Measurements from ENCODE around the gene WNT11. TPM values are rescaled to one million over a fixed set of nuclear protein-coding genes. Genes with fewer than 3 reads are reported as not detected.

WNT11 gene
- total RNA-seq, 8 experiments from 2014 or later, result 0.18 to 9.3 (median 3.0) TPM

Other genes starting within 250 kb of the WNT11 start
- gene THAP12, start 174.6 kb upstream of the WNT11 start, total RNA-seq, result 10 to 100 TPM; 23.0 to 71.2 (median 47.5) TPM
- 10 to 100 TPM in 5 of 8 experiments, 1 to 10 TPM in 3; 2.4 to 21.1 (median 15.9) TPM for gene GVQW3, start 174.8 kb upstream of the WNT11 start, total RNA-seq
- gene EMSY, start 238.5 kb upstream of the WNT11 start, total RNA-seq, result 10 to 100 TPM in 7 of 8 experiments, 1 to 10 TPM in 1; 9.1 to 29.5 (median 20.8) TPM